HG02571 (cell line): ENCODE measurements around the gene UBE2I.

Source experiments
- ATAC-seq: cut with Tn5 transposase; IDR thresholded peaks from one replicate; pipeline ENCODE4 v1.9.1; 2021; ENCODE audit warnings: mild to moderate bottlenecking, moderate library complexity; ENCODE audit not compliant: unreplicated experiment

Gene UBE2I

GRCh38 chr16:1277151-1277598, 32.3 kb upstream of the UBE2I start:
- no peak for ATAC-seq

- no peak for ATAC-seq
These were observed 31.7 kb upstream of the UBE2I start for GRCh38 chr16:1277617-1278282.

GRCh38 chr16:1278477-1278876, 31.0 kb upstream of the UBE2I start:
- no peak for ATAC-seq

- no peak for ATAC-seq
These were observed 30.1 kb upstream of the UBE2I start for GRCh38 chr16:1279081-1279944.

- ATAC-seq = no peak
These were observed 29.4 kb upstream of the UBE2I start for GRCh38 chr16:1279945-1280589.

- ATAC-seq = no peak
These were observed 28.7 kb upstream of the UBE2I start for GRCh38 chr16:1280783-1281182.

GRCh38 chr16:1281517-1281916, 27.9 kb upstream of the UBE2I start:
- no peak for ATAC-seq

- ATAC-seq = no peak
These were observed 27.0 kb upstream of the UBE2I start for GRCh38 chr16:1282324-1282973.

- no peak for ATAC-seq
These were observed 26.1 kb upstream of the UBE2I start for GRCh38 chr16:1283296-1283695.

- ATAC-seq = no peak
These were observed 25.3 kb upstream of the UBE2I start for GRCh38 chr16:1283996-1284616.

- no peak for ATAC-seq
These were observed 23.5 kb upstream of the UBE2I start for GRCh38 chr16:1285669-1286512.

GRCh38 chr16:1286513-1287094, 22.8 kb upstream of the UBE2I start:
- no peak for ATAC-seq

- ATAC-seq = no peak
These were observed 21.3 kb upstream of the UBE2I start for GRCh38 chr16:1287982-1288670.

- no peak for ATAC-seq
These were observed 20.5 kb upstream of the UBE2I start for GRCh38 chr16:1288813-1289476.

GRCh38 chr16:1289477-1289866, 20.0 kb upstream of the UBE2I start:
- ATAC-seq = no peak

- ATAC-seq = no peak
These were observed 19.4 kb upstream of the UBE2I start for GRCh38 chr16:1290063-1290501.

GRCh38 chr16:1290860-1291575, 18.4 kb upstream of the UBE2I start:
- ATAC-seq = no peak

- no peak for ATAC-seq
These were observed 17.9 kb upstream of the UBE2I start for GRCh38 chr16:1291576-1291974.
